Stimulated activated CD4-positive, alpha-beta T cell treated with anti-CD3 and anti-CD28 coated beads, TNF-alpha, amount 100 ng/mL, for 48 hours (primary cell): Measurements from ENCODE around the gene NFKBIB.
A peak's percentile ranks its signal among the peaks of the same experiment; 100 is the strongest.
"Not testable (repeated sequence)": the region's sequence is repeated elsewhere in the genome, so short reads cannot be mapped to it uniquely, and the experiment has no call there.

Source experiments
- DNase-seq, 3 donors: peaks; one replicate each; pipeline ENCODE4 v3.0.0-alpha.2; 2020; ENCODE audit warnings: low read depth in 3 of 3

NFKBIB gene

GRCh38 chr19:38875656-38876395 is 23.9 kb upstream of the NFKBIB start:
- no peak for DNase-seq

- peak; percentile 37 to 70 (median 41) for DNase-seq
Observed at GRCh38 chr19:38877781-38878574, 21.8 kb upstream of the NFKBIB start, which contains the start of gene RINL. RINL (minus strand) TSS chr19:38878275; CDS start chr19:38876742, 1,533 bp downstream.

- no peak for DNase-seq
Observed at GRCh38 chr19:38878575-38879399, 21.0 kb upstream of the NFKBIB start.

GRCh38 chr19:38879400-38879751 is 20.4 kb upstream of the NFKBIB start:
- no peak for DNase-seq

GRCh38 chr19:38880076-38880881 is 19.5 kb upstream of the NFKBIB start:
- no peak for DNase-seq

GRCh38 chr19:38880882-38881609 is 18.7 kb upstream of the NFKBIB start:
- no peak for DNase-seq

GRCh38 chr19:38883286-38883685 is 16.5 kb upstream of the NFKBIB start:
- no peak for DNase-seq

- DNase-seq, result not testable (repeated sequence)
Observed at GRCh38 chr19:38884691-38885090, 15.1 kb upstream of the NFKBIB start.

- DNase-seq, result no peak
Observed at GRCh38 chr19:38888876-38889275, 10.9 kb upstream of the NFKBIB start.

- no peak for DNase-seq
Observed at GRCh38 chr19:38889803-38890202, 10.0 kb upstream of the NFKBIB start.

GRCh38 chr19:38890686-38891085 is 9.1 kb upstream of the NFKBIB start:
- no peak for DNase-seq

- DNase-seq, result no peak
Observed at GRCh38 chr19:38891771-38892170, 8.0 kb upstream of the NFKBIB start.

- DNase-seq, result no peak
Observed at GRCh38 chr19:38892841-38893240, 6.9 kb upstream of the NFKBIB start.

- DNase-seq, result no peak
Observed at GRCh38 chr19:38893341-38893771, 6.4 kb upstream of the NFKBIB start.

- DNase-seq, result no peak
Observed at GRCh38 chr19:38894968-38895367, 4.8 kb upstream of the NFKBIB start.

GRCh38 chr19:38898788-38899446 is 852 bp upstream of the NFKBIB start:
- DNase-seq, result no peak

GRCh38 chr19:38900202-38900629 is 447 bp downstream of the NFKBIB start:
- no peak for DNase-seq

GRCh38 chr19:38900743-38901190 is 998 bp downstream of the NFKBIB start:
- DNase-seq, result no peak

- DNase-seq, result no peak
Observed at GRCh38 chr19:38901683-38902082, 1.9 kb downstream of the NFKBIB start.
